T-cell (primary cell): Measurements from ENCODE around the gene TUBB2A. TPM values are rescaled to one million over a fixed set of nuclear protein-coding genes. Genes with fewer than 3 reads are reported as not detected.

Experiments used
- ATAC-seq, 4 experiments: fragments of 200-7000 bp in 3 of 4; fragments of 150-1000 bp in 1 of 4; cut with Tn5 transposase; replicated peaks in 1 of 4; 1 replicate in 3 of 4; 2 replicates in 1 of 4; pipeline ENCODE4 v1.10.0; 2021; ENCODE audit warnings: moderate library complexity in 3 of 4, mild to moderate bottlenecking in 2 of 4, moderate number of reproducible peaks in 1 of 4
- CTCF ChIA-PET, 2 donors: fragments of 300-600 bp; sonication (Branson Sonifier 250); formaldehyde crosslinking; loops; one replicate each; lab custom pipeline; 2022; ENCODE audit warnings: antibody characterized with exemption in 2 of 2; lab: Charles Lee
- POLR2A ChIA-PET, 2 donors: fragments of 300-600 bp; sonication (Branson Sonifier 250); formaldehyde crosslinking; loops; one replicate each; lab custom pipeline; 2022; ENCODE audit warnings: antibody characterized with exemption in 2 of 2; lab: Charles Lee
- DNase-seq, 35 experiments: peaks; one replicate each; pipeline versions ENCODE4 v3.0.0 to v3.0.0-alpha.2; 2013 to 2023
- H3K27ac ChIP-seq: one replicate; pipeline ENCODE4 v1.5.1; 2013; ENCODE audit warnings: low read length
- H3K27me3 ChIP-seq, 2 experiments: replicated peaks in 1 of 2; 1 replicate in 1 of 2; 2 replicates in 1 of 2; pipeline versions ENCODE4 v1.6.1 to v1.7.0; 2013; ENCODE audit warnings: low read length in 1 of 2, mixed read lengths in 1 of 2; ENCODE audit not compliant: control insufficient read depth in 2 of 2, insufficient read depth in 2 of 2; ENCODE audit errors: extremely low read depth in 1 of 2
- H3K36me3 ChIP-seq, 2 donors: 1 replicate in 1 of 2; 2 replicates in 1 of 2; pipeline versions ENCODE4 v1.6.1 to v1.7.0; 2013; ENCODE audit warnings: low read length in 1 of 2; ENCODE audit not compliant: control insufficient read depth in 2 of 2, insufficient read depth in 1 of 2; ENCODE audit errors: extremely low read depth in 1 of 2
- H3K4me1 ChIP-seq, 2 experiments: 1 replicate in 1 of 2; 2 replicates in 1 of 2; pipeline versions ENCODE4 v1.6.1 to v1.7.0; 2013; ENCODE audit warnings: low read length in 2 of 2, mixed read lengths in 1 of 2; ENCODE audit not compliant: insufficient read depth in 2 of 2, control insufficient read depth in 1 of 2; ENCODE audit errors: extremely low read depth in 1 of 2
- H3K4me3 ChIP-seq, 2 donors: 1 replicate in 1 of 2; 2 replicates in 1 of 2; pipeline versions ENCODE4 v1.5.1 to v1.7.0; 2013; ENCODE audit warnings: mild to moderate bottlenecking in 2 of 2, low read length in 1 of 2, moderate library complexity in 1 of 2; ENCODE audit not compliant: control insufficient read depth in 1 of 2; ENCODE audit errors: extremely low read depth in 1 of 2
- H3K9me3 ChIP-seq: 2 replicates; pipeline ENCODE4 v1.7.0; 2013
- H3K27ac Mint-ChIP-seq, 2 donors: one replicate each; pipeline ENCODE4 v1.8.0; 2020 to 2021; ENCODE audit warnings: mild to moderate bottlenecking in 2 of 2, mixed read lengths in 2 of 2
- H3K27me3 Mint-ChIP-seq, 2 donors: one replicate each; pipeline ENCODE4 v1.8.0; 2021 to 2022; ENCODE audit warnings: mixed read lengths in 2 of 2
- H3K36me3 Mint-ChIP-seq: one replicate; pipeline ENCODE4 v1.8.0; 2021; ENCODE audit warnings: mixed read lengths
- H3K4me1 Mint-ChIP-seq, 3 donors: one replicate each; pipeline ENCODE4 v1.8.0; 2020 to 2022; ENCODE audit warnings: mixed read lengths in 3 of 3, mild to moderate bottlenecking in 1 of 3
- H3K4me3 Mint-ChIP-seq, 3 donors: one replicate each; pipeline ENCODE4 v1.8.0; 2020 to 2022; ENCODE audit warnings: mild to moderate bottlenecking in 3 of 3, mixed read lengths in 3 of 3, moderate library complexity in 3 of 3
- H3K9me3 Mint-ChIP-seq, 3 donors: one replicate each; pipeline ENCODE4 v1.8.0; 2020 to 2022; ENCODE audit warnings: mixed read lengths in 3 of 3
- WGBS: methylation state at CpG from one replicate; pipeline ENCODE4 v1.1.5; 2013; ENCODE audit warnings: missing lambda C conversion rate; ENCODE audit not compliant: insufficient coverage; 5-methylcytosine and 5-hydroxymethylcytosine counted together
- total RNA-seq, 35 experiments: library from RNA in 6 of 35; stranded (reverse) in 6 of 35; fragments of 120-200 nt in 1 of 35; gene quantifications; one replicate each; pipeline versions ENCODE4 v1.2.1 to v1.2.4 and lab custom pipeline; 2013 to 2026

The TUBB2A gene
- total RNA-seq, 5 donors from 2014 or later (not counting 1 experiment from before 2014, with no cell fraction given), result 4.5 to 34.7 (median 9.6) TPM

DNA sequence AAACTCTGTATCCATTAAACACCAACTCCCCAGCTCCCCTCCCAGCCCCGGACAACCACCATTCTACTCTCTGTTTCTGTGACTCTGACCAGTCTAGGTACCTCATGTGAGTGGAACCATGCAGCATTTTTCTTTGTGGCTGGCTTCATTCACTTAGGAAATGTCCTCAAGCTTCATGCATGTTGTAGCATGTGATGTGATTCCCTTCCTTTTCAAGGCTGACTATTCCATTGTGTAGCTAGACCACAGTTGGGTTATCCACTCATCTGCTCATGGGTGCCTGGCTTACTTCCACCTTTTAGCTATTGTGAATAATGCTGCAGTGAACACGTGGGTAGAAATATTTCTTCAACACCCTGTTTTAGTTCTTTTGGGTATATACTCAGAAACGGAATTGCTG lies 47.6 kb downstream of the TUBB2A start:
- Mint-ChIP-seq H3K27ac (no peak overlapping the region), H3K36me3 (peaks cover 62% of the 10 kb centered on the region), H3K27me3 (no peaks in the 10 kb centered on the region), H3K9me3 (no peaks in the 10 kb centered on the region), H3K4me1 (peaks cover 0 to 10% (median 6%) of the 10 kb centered on the region in 3 donors), H3K4me3 (no peak overlapping the region)
- ChIA-PET CTCF (interaction anchor here in 1 of 2 donors (0.7 kb wide), 1 partner anchor 360 kb away, joined by 5 read pairs; no protein-coding TSS in a partner anchor), POLR2A (no interaction called here)
- WGBS, result 100% methylated on average over 1 of the region's 3 CpGs
- no peak overlapping the region for H3K4me3 ChIP-seq
- H3K27ac ChIP-seq, result no peak overlapping the region
- no peaks in the 10 kb centered on the region for H3K9me3 ChIP-seq
- ATAC-seq (no peak), DNase-seq (no peak)
- no peaks in the 10 kb centered on the region for H3K4me1 ChIP-seq
- no peaks in the 10 kb centered on the region for H3K27me3 ChIP-seq
- peaks cover 9 to 85% of the 10 kb centered on the region in 2 donors for H3K36me3 ChIP-seq

- H3K4me3 Mint-ChIP-seq, result no peak overlapping the region
- ChIA-PET POLR2A (interaction anchor here (0.5 to 0.6 kb wide), 3 partner anchors 45 to 852 kb away, joined by 3 to 5 read pairs (median 4); no protein-coding TSS in a partner anchor), CTCF (interaction anchor here in 1 of 2 donors (0.6 kb wide), 1 partner anchor 16 kb away, joined by 3 read pairs; no protein-coding TSS in a partner anchor)
- DNase-seq, result no peak
- no peaks in the 10 kb centered on the region for H3K27me3 Mint-ChIP-seq
- H3K27ac ChIP-seq, result no peak overlapping the region
- H3K4me3 ChIP-seq, result no peak overlapping the region
- 93% methylated on average over 10 of the region's 10 CpGs for WGBS
- H3K36me3 Mint-ChIP-seq, result peaks cover 66% of the 10 kb centered on the region
- H3K9me3 ChIP-seq, result no peaks in the 10 kb centered on the region
- no peaks in the 10 kb centered on the region for H3K9me3 Mint-ChIP-seq
- H3K27me3 ChIP-seq, result no peaks in the 10 kb centered on the region
- peaks cover 0 to 10% (median 6%) of the 10 kb centered on the region in 3 donors for H3K4me1 Mint-ChIP-seq
- peak overlapping the region; percentile 27 to 79 for H3K27ac Mint-ChIP-seq
- H3K4me1 ChIP-seq, result no peaks in the 10 kb centered on the region
- H3K36me3 ChIP-seq, result peaks cover 9 to 85% of the 10 kb centered on the region in 2 donors
- no peak for ATAC-seq
These were observed 48.5 kb downstream of the TUBB2A start for GRCh38 chr6:3108746-3109414.

Other genes with a start within 250 kb of the TUBB2A start
- gene SERPINB6, start 186.0 kb downstream of the TUBB2A start, total RNA-seq, result 10 to 100 TPM; 30.0 to 49.0 (median 38.0) TPM
- gene NQO2, start 157.7 kb downstream of the TUBB2A start, total RNA-seq, result 10 to 100 TPM in 4 of 5 donors, 1 to 10 TPM in 1; 9.1 to 54.6 (median 33.0) TPM
- 10 to 100 TPM; 22.5 to 33.8 (median 31.7) TPM for gene RIPK1, start 89.0 kb downstream of the TUBB2A start, total RNA-seq
- 10 to 100 TPM in 3 of 5 donors, 1 to 10 TPM in 2; 7.1 to 12.4 (median 11.0) TPM for gene BPHL, start 38.8 kb downstream of the TUBB2A start, total RNA-seq
- 1 to 10 TPM in 2 of 5 donors, under 1 TPM in 2, not detected in 1; 0.46 to 1.2 (median 0.87) TPM for gene TUBB2B, start 70.1 kb upstream of the TUBB2A start, total RNA-seq
- 10 to 100 TPM; 18.8 to 42.6 (median 33.6) TPM for gene PSMG4, start 101.4 kb upstream of the TUBB2A start, total RNA-seq